A549 (cell line): Measurements from ENCODE around the gene MSI2. TPM values are rescaled to one million over a fixed set of nuclear protein-coding genes. Genes with fewer than 3 reads are reported as not detected.

Source experiments
- ATAC-seq, 2 experiments: fragments of 200-7000 bp in 1 of 2; fragments of >200 bp in 1 of 2; cut with Nextera tagmentation in 1 of 2; cut with Tn5 transposase in 1 of 2; 3 replicates each; pipeline versions ENCODE4 v1.8.0 to v1.9.1; 2018 to 2020; ENCODE audit warnings: mild to moderate bottlenecking in 1 of 2, moderate library complexity in 1 of 2
- CTCF ChIA-PET: fragments of 300-600 bp; sonication (Branson Sonifier 250); formaldehyde crosslinking; extraction: SDS; loops from one replicate; lab custom pipeline; 2021; ENCODE audit warnings: antibody characterized with exemption, inconsistent platforms; lab: Yijun Ruan, JAX
- POLR2A ChIA-PET: fragments of 350-600 bp; formaldehyde crosslinking; extraction: SDS; loops from one replicate; lab custom pipeline; 2021; ENCODE audit warnings: antibody characterized with exemption, inconsistent platforms; lab: Yijun Ruan, JAX
- DNase-seq, 2 experiments: peaks; one replicate each; pipeline versions ENCODE4 v3.0.0 to v3.0.0-alpha.2; 2011 to 2016; ENCODE audit warnings: low read depth in 1 of 2, low spot score in 1 of 2
- FAIRE-seq: peaks from 2 replicates; lab custom pipeline; 2011; peaks lifted over from hg19 to GRCh38; lab: Jason Lieb, UNC
- H3K27ac ChIP-seq, 2 experiments: fragments of >200 bp; sonication (Bioruptor Twin); formaldehyde crosslinking; 3 replicates each; pipeline ENCODE4 v1.5.1; 2016 to 2017
- H3K4me1 ChIP-seq: fragments of >200 bp; sonication (Bioruptor Twin); formaldehyde crosslinking; 3 replicates; pipeline ENCODE4 v1.6.1; 2016
- H3K4me2 ChIP-seq: fragments of >200 bp; sonication (Bioruptor Twin); formaldehyde crosslinking; 3 replicates; pipeline ENCODE4 v1.6.1; 2016
- H3K4me3 ChIP-seq: fragments of >200 bp; sonication (Bioruptor Twin); formaldehyde crosslinking; 3 replicates; pipeline ENCODE4 v1.5.1; 2016
- H3K9me3 ChIP-seq: fragments of >200 bp; sonication (Bioruptor Twin); formaldehyde crosslinking; 3 replicates; pipeline ENCODE4 v1.6.1; 2016
- BCL3 ChIP-seq: fragments of >200 bp; sonication (Bioruptor Twin); formaldehyde crosslinking; IDR thresholded peaks from 3 replicates; pipeline ENCODE4 v1.6.1; 2016
- CHD2 ChIP-seq: fragments of 150-350 bp; IDR thresholded peaks from 2 replicates; pipeline ENCODE4 v1.6.1; 2014; ENCODE audit warnings: low read length; ENCODE audit not compliant: partially characterized antibody
- EHF ChIP-seq: fragments of 250-450 bp; sonication (Bioruptor Pico); IDR thresholded peaks from 2 replicates; pipeline ENCODE4 v1.5.0; 2020; ENCODE audit warnings: mild to moderate bottlenecking
- ELK1 ChIP-seq: fragments of 150-350 bp; IDR thresholded peaks from 2 replicates; pipeline ENCODE4 v1.6.1; 2014; ENCODE audit warnings: low read depth, mild to moderate bottlenecking, low read length
- FOSL2 ChIP-seq, 2 experiments: fragments of 450-650 bp in 1 of 2; fragments of >200 bp in 1 of 2; sonication (Bioruptor Twin) in 1 of 2; formaldehyde crosslinking; IDR thresholded peaks; 2 replicates each; pipeline versions ENCODE4 v1.5.0 to v1.6.1; 2016 to 2020; ENCODE audit warnings: mild to moderate bottlenecking in 1 of 2, moderate library complexity in 1 of 2
- FOXS1 ChIP-seq: fragments of 250-450 bp; sonication (Bioruptor Pico); IDR thresholded peaks from 2 replicates; pipeline ENCODE4 v1.5.0; 2020; ENCODE audit warnings: mild to moderate bottlenecking, moderate library complexity
- HDAC2 ChIP-seq: fragments of 200-600 bp; sonication (generic); IDR thresholded peaks from 2 replicates; pipeline ENCODE4 v1.6.1; 2016
- HMGXB4 ChIP-seq: fragments of 250-450 bp; sonication (Bioruptor Pico); IDR thresholded peaks from 2 replicates; pipeline ENCODE4 v1.5.0; 2021; ENCODE audit warnings: mild to moderate bottlenecking, moderate library complexity, borderline replicate concordance
- HOXA7 ChIP-seq: fragments of 250-450 bp; sonication (Bioruptor Pico); IDR thresholded peaks from 2 replicates; pipeline ENCODE4 v1.5.0; 2020; ENCODE audit warnings: mild to moderate bottlenecking, moderate library complexity
- HOXB13 ChIP-seq: fragments of 250-450 bp; sonication (Bioruptor Pico); IDR thresholded peaks from 2 replicates; pipeline ENCODE4 v1.5.0; 2020; ENCODE audit warnings: low read depth, mild to moderate bottlenecking, moderate library complexity
- HOXB5 ChIP-seq: fragments of 250-450 bp; sonication (Bioruptor Pico); IDR thresholded peaks from 2 replicates; pipeline ENCODE4 v1.5.0; 2020; ENCODE audit warnings: mild to moderate bottlenecking, moderate library complexity
- MAFK ChIP-seq: fragments of 450-650 bp; IDR thresholded peaks from 2 replicates; pipeline ENCODE4 v1.6.1; 2014; ENCODE audit not compliant: partially characterized antibody
- NFE2L2 ChIP-seq: fragments of 150-350 bp; conservative IDR thresholded peaks from 2 replicates; pipeline ENCODE4 v1.6.1; 2014; ENCODE audit warnings: low read length
- NPAS2 ChIP-seq: fragments of 250-450 bp; sonication (Bioruptor Pico); IDR thresholded peaks from 2 replicates; pipeline ENCODE4 v1.8.0; 2022; ENCODE audit warnings: mild to moderate bottlenecking, moderate library complexity, borderline replicate concordance
- POLR2A ChIP-seq: IDR thresholded peaks from 2 replicates; pipeline ENCODE4 v1.6.1; 2012; ENCODE audit warnings: mild to moderate bottlenecking, low read length
- SREBF2 ChIP-seq: fragments of 450-650 bp; IDR thresholded peaks from 2 replicates; pipeline ENCODE4 v1.6.1; 2014; ENCODE audit warnings: mild to moderate bottlenecking, moderate library complexity
- TFCP2L1 ChIP-seq: fragments of 250-450 bp; sonication (Bioruptor Pico); IDR thresholded peaks from 2 replicates; pipeline ENCODE4 v1.5.0; 2021; ENCODE audit warnings: mild to moderate bottlenecking
- TP53 ChIP-seq: fragments of 250-450 bp; sonication (Bioruptor Pico); IDR thresholded peaks from 2 replicates; pipeline ENCODE4 v1.5.0; 2021; ENCODE audit warnings: mild to moderate bottlenecking, moderate library complexity
- WGBS: methylation state at CpG from one replicate; pipeline ENCODE4 v1.1.6; 2017; ENCODE audit errors: missing lambda C conversion rate; 5-methylcytosine and 5-hydroxymethylcytosine counted together
- polyA plus RNA-seq, 4 experiments: library from polyadenylated mRNA; depleted of rRNA in 3 of 4; stranded (reverse); fragments of >200 nt; fragmentation: RNase III in 1 of 4; extraction: RNeasy Plus Mini Kit Qiagen cat#74134 plus additional on column Dnase treatment in 1 of 4; gene quantifications; 2 replicates in 3 of 4; 3 replicates in 1 of 4; pipeline ENCODE4 v1.2.3, GENCODE V29; 2011 to 2017

Gene MSI2
- polyA plus RNA-seq, 2 of the 4 experiments (the other 2 are of a cell fraction), result 43.6 to 44.4 TPM

GRCh38 chr17:57595947-57596695 is 339.8 kb downstream of the MSI2 start:
- H3K4me3 ChIP-seq, result no peak overlapping the region
- H3K27ac ChIP-seq, result no peak overlapping the region
- DNase-seq (no peak), FAIRE-seq (no peak), ATAC-seq (no peak)
- H3K4me1 ChIP-seq, result peaks cover 15% of the 10 kb centered on the region
- no peak overlapping the region for H3K4me2 ChIP-seq
- 0 out of 3 replicates have a peak, but pooled peaks cover 3% of the 10 kb centered on the region for H3K9me3 ChIP-seq
- TF ChIP-seq HDAC2 (no peak), NPAS2 (no peak), HOXB5 (CRISPR knock-in tag) (no peak), NFE2L2 (no peak), FOXS1 (CRISPR knock-in tag) (no peak), HOXB13 (CRISPR knock-in tag) (no peak), TP53 (CRISPR knock-in tag) (no peak), MAFK (no peak), SREBF2 (no peak), BCL3 (no peak), POLR2A (no peak), EHF (CRISPR knock-in tag) (no peak), ELK1 (no peak), CHD2 (no peak), HMGXB4 (CRISPR knock-in tag) (no peak), TFCP2L1 (CRISPR knock-in tag) (no peak)
- ChIA-PET CTCF (interaction anchor here (1.2 to 6.3 kb wide), 6 partner anchors 11 to 151 kb away, joined by 3 to 104 read pairs (median 12); no protein-coding TSS in a partner anchor), POLR2A (no interaction called here)
- 90% methylated on average over 27 of the region's 27 CpGs for WGBS

GRCh38 chr17:57597101-57597500 is 340.8 kb downstream of the MSI2 start:
- Histone ChIP-seq H3K4me2 (peak overlapping the region; percentile 50), H3K27ac (peak overlapping the region; percentile 46 to 54; a peak in 3 of 6 replicates), H3K4me3 (no peak overlapping the region), H3K9me3 (0 out of 3 replicates have a peak, but pooled peaks cover 3% of the 10 kb centered on the region), H3K4me1 (peaks cover 15% of the 10 kb centered on the region)
- POLR2A ChIA-PET, result interaction anchor here (0.6 kb wide), 1 partner anchor 22 kb away, joined by 8 read pairs; no protein-coding TSS in a partner anchor
- ATAC-seq (no peak), FAIRE-seq (no peak), DNase-seq (no peak)
- WGBS, result 62% methylated on average over 5 of the region's 5 CpGs
- TF ChIP-seq FOSL2 (IDR thresholded peaks at IDR 0.05), result no peak
- no peak for TF ChIP-seq FOSL2 (CRISPR knock-in tag; IDR thresholded peaks at IDR 0.05)
- no peak for TF ChIP-seq HOXA7 (CRISPR knock-in tag)
- CTCF ChIA-PET, result interaction anchor here (0.6 to 6.3 kb wide), 73 partner anchors 11 to 499 kb away, joined by 3 to 104 read pairs (median 5); no protein-coding TSS in a partner anchor
